ENCODE results near the gene SSH3. TPM values are rescaled to one million over a fixed set of nuclear protein-coding genes. Genes with fewer than 3 reads are reported as not detected.
"Not testable (repeated sequence)": the region's sequence is repeated elsewhere in the genome, so short reads cannot be mapped to it uniquely, and the experiment has no call there.

Gene SSH3
- total and polyA plus RNA-seq, 4 experiments from 2014 or later = 0.79 to 26.3 (median 14.5) TPM

GRCh38 chr11:67260406-67260805, 42.9 kb upstream of the SSH3 start:
- H3K9me3 Mint-ChIP-seq = peaks cover 0 to 6% (median 0%) of the 10 kb centered on the region in 8 donors
- no peak for DNase-seq
- POLR2A ChIA-PET (ENCODE audit: partially characterized antibody) = no interaction called here

GRCh38 chr11:67260885-67261639, 42.3 kb upstream of the SSH3 start:
- H3K9me3 ChIP-seq (ENCODE audit: control insufficient read depth in 1 of 2, low read length in 2 of 2); H3K36me3 ChIP-seq (ENCODE audit: insufficient read depth, low read length); H3K27me3 Mint-ChIP-seq; H3K27ac ChIP-seq (ENCODE audit: low read depth, low read length); H3K4me3 ChIP-seq (ENCODE audit: low read length in 2 of 2); H3K27me3 ChIP-seq (ENCODE audit: insufficient read depth, low read length); H3K9me3 Mint-ChIP-seq: not testable (repeated sequence)
- Mint-ChIP-seq H3K36me3 (peaks cover 3 to 25% of the 10 kb centered on the region in 2 donors), H3K4me1 (peaks cover 27 to 60% (median 31%) of the 10 kb centered on the region in 4 donors), H3K27ac (peak overlapping the region in 1 of 7 donors; percentile 68), H3K4me3 (peak overlapping the region; percentile 35 to 83 (median 54))
- peaks cover 26% of the 10 kb centered on the region for H3K4me1 ChIP-seq (ENCODE audit: insufficient read depth, low read length)
- ChIA-PET POLR2A (ENCODE audit: partially characterized antibody) (interaction anchor here (1.3 to 13.0 kb wide), 8 partner anchors 8 to 54 kb away, joined by 3 to 358 read pairs (median 17); partner anchors contain the start of genes ANKRD13D and SSH3), CTCF (ENCODE audit: partially characterized antibody) (interaction anchor here (1.2 to 4.8 kb wide), 21 partner anchors 7 to 126 kb away, joined by 3 to 155 read pairs (median 7); partner anchors contain the start of genes ANKRD13D, POLD4 and SSH3)
- intact Hi-C loops (cut with micrococcal nuclease) = loop anchor here (1.0 kb wide), 1 partner anchor 125 kb away; no protein-coding TSS in a partner anchor
- peak in 1 of 5 donors; percentile 40 for DNase-seq

More at GRCh38 chr11:67260406-67260805, 42.9 kb upstream of the SSH3 start:
- Mint-ChIP-seq H3K36me3 (peaks cover 8 to 29% of the 10 kb centered on the region in 2 donors), H3K27ac (peak overlapping the region in 1 of 7 donors; percentile 68), H3K4me1 (peaks cover 23 to 54% (median 26%) of the 10 kb centered on the region in 4 donors), H3K27me3 (peaks cover 0 to 5% of the 10 kb centered on the region in 2 donors), H3K4me3 (peak overlapping the region in 2 of 8 donors; percentile 46 to 59)
- H3K36me3 ChIP-seq (ENCODE audit: insufficient read depth, low read length) = peaks cover 13% of the 10 kb centered on the region
- intact Hi-C loops (cut with micrococcal nuclease) = no loop called here
- H3K27me3 ChIP-seq (ENCODE audit: insufficient read depth, low read length) = no peaks in the 10 kb centered on the region
- no peaks in the 10 kb centered on the region for H3K9me3 ChIP-seq (ENCODE audit: control insufficient read depth in 1 of 2, low read length in 2 of 2)
- CTCF ChIA-PET (ENCODE audit: partially characterized antibody) = no interaction called here
- H3K27ac ChIP-seq (ENCODE audit: low read depth, low read length) = no peak overlapping the region
- peaks cover 20% of the 10 kb centered on the region for H3K4me1 ChIP-seq (ENCODE audit: insufficient read depth, low read length)
- no peak overlapping the region for H3K4me3 ChIP-seq (ENCODE audit: low read length in 2 of 2)

- CTCF ChIA-PET (ENCODE audit: partially characterized antibody) = interaction anchor here (0.9 to 4.8 kb wide), 31 partner anchors 8 to 125 kb away, joined by 3 to 155 read pairs (median 5); partner anchors contain the start of genes ANKRD13D, POLD4 and SSH3
Measured at GRCh38 chr11:67261640-67261945, 41.7 kb upstream of the SSH3 start.

GRCh38 chr11:67261946-67262681, 41.2 kb upstream of the SSH3 start:
- intact Hi-C loops (cut with micrococcal nuclease) = loop anchor here (1.0 to 2.0 kb wide), 4 partner anchors 21 to 124 kb away; no protein-coding TSS in a partner anchor
- Mint-ChIP-seq H3K36me3 (peaks cover under 1 to 16% of the 10 kb centered on the region in 2 donors), H3K4me1 (peaks cover 25 to 61% (median 31%) of the 10 kb centered on the region in 4 donors), H3K4me3 (peak overlapping the region; percentile 60 to 85 (median 73)), H3K27ac (peak overlapping the region in 5 of 7 donors; percentile 36 to 94 (median 73)), H3K9me3 (peaks cover 0 to 2% (median 0%) of the 10 kb centered on the region in 8 donors), H3K27me3 (peaks cover 0 to 5% of the 10 kb centered on the region in 2 donors)
- Histone ChIP-seq H3K27ac (ENCODE audit: low read depth, low read length) (no peak overlapping the region), H3K9me3 (ENCODE audit: control insufficient read depth in 1 of 2, low read length in 2 of 2) (no peaks in the 10 kb centered on the region), H3K36me3 (ENCODE audit: insufficient read depth, low read length) (no peaks in the 10 kb centered on the region), H3K4me3 (ENCODE audit: low read length in 2 of 2) (no peak overlapping the region), H3K27me3 (ENCODE audit: insufficient read depth, low read length) (no peaks in the 10 kb centered on the region), H3K4me1 (ENCODE audit: insufficient read depth, low read length) (peaks cover 27% of the 10 kb centered on the region)
- ChIA-PET POLR2A (ENCODE audit: partially characterized antibody) (interaction anchor here (0.6 to 13.0 kb wide), 13 partner anchors 9 to 90 kb away, joined by 3 to 358 read pairs (median 5); partner anchors contain the start of genes ANKRD13D and SSH3), CTCF (ENCODE audit: partially characterized antibody) (interaction anchor here (0.6 to 4.8 kb wide), 35 partner anchors 8 to 206 kb away, joined by 3 to 155 read pairs (median 5); partner anchors contain the start of genes ANKRD13D, CLCF1, POLD4 and SSH3)
- peak in 1 of 5 donors; percentile 39 for DNase-seq

More at GRCh38 chr11:67261640-67261945, 41.7 kb upstream of the SSH3 start:
- Mint-ChIP-seq H3K4me1 (peaks cover 27 to 60% (median 31%) of the 10 kb centered on the region in 4 donors), H3K9me3 (peaks cover 0 to 2% (median 0%) of the 10 kb centered on the region in 8 donors), H3K27me3 (peaks cover 0 to 5% of the 10 kb centered on the region in 2 donors), H3K4me3 (peak overlapping the region in 1 of 8 donors; percentile 79), H3K36me3 (peaks cover 3 to 20% of the 10 kb centered on the region in 2 donors), H3K27ac (peak overlapping the region in 1 of 7 donors; percentile 94)
- H3K27me3 ChIP-seq (ENCODE audit: insufficient read depth, low read length) = no peaks in the 10 kb centered on the region
- no peaks in the 10 kb centered on the region for H3K9me3 ChIP-seq (ENCODE audit: control insufficient read depth in 1 of 2, low read length in 2 of 2)
- H3K4me1 ChIP-seq (ENCODE audit: insufficient read depth, low read length) = peaks cover 27% of the 10 kb centered on the region
- peak in 1 of 5 donors; percentile 36 for DNase-seq
- no peak overlapping the region for H3K4me3 ChIP-seq (ENCODE audit: low read length in 2 of 2)
- intact Hi-C loops (cut with micrococcal nuclease) = loop anchor here (1.0 kb wide), 1 partner anchor 125 kb away; no protein-coding TSS in a partner anchor
- no peak overlapping the region for H3K27ac ChIP-seq (ENCODE audit: low read depth, low read length)
- POLR2A ChIA-PET (ENCODE audit: partially characterized antibody) = interaction anchor here (1.2 to 13.0 kb wide), 10 partner anchors 8 to 54 kb away, joined by 3 to 358 read pairs (median 12); partner anchors contain the start of genes ANKRD13D and SSH3
- H3K36me3 ChIP-seq (ENCODE audit: insufficient read depth, low read length) = peaks cover 3% of the 10 kb centered on the region

- peaks cover 0 to 5% of the 10 kb centered on the region in 2 donors for H3K27me3 Mint-ChIP-seq
- H3K36me3 Mint-ChIP-seq = peaks cover 9 to 21% of the 10 kb centered on the region in 2 donors
- no peak overlapping the region for H3K4me3 ChIP-seq (ENCODE audit: low read length in 2 of 2)
- peak; percentile 63 to 71 (median 67) for DNase-seq
- H3K4me1 ChIP-seq (ENCODE audit: insufficient read depth, low read length) = peaks cover 33% of the 10 kb centered on the region
- intact Hi-C loops (cut with micrococcal nuclease) = loop anchor here (1.0 to 2.0 kb wide), 3 partner anchors 22 to 119 kb away; no protein-coding TSS in a partner anchor
- ChIA-PET POLR2A (ENCODE audit: partially characterized antibody) (interaction anchor here (0.6 to 13.0 kb wide), 12 partner anchors 8 to 89 kb away, joined by 3 to 358 read pairs (median 8); partner anchors contain the start of genes ANKRD13D and SSH3), CTCF (ENCODE audit: partially characterized antibody) (interaction anchor here (0.6 to 4.8 kb wide), 33 partner anchors 8 to 205 kb away, joined by 3 to 155 read pairs (median 4); partner anchors contain the start of genes ANKRD13D, CLCF1 and POLD4)
- H3K4me3 Mint-ChIP-seq = peak overlapping the region; percentile 60 to 85 (median 73)
- peaks cover 0 to 2% (median 0%) of the 10 kb centered on the region in 8 donors for H3K9me3 Mint-ChIP-seq
- H3K27ac Mint-ChIP-seq = peak overlapping the region; percentile 42 to 94 (median 76)
- H3K36me3 ChIP-seq (ENCODE audit: insufficient read depth, low read length) = no peaks in the 10 kb centered on the region
- H3K9me3 ChIP-seq (ENCODE audit: control insufficient read depth in 1 of 2, low read length in 2 of 2) = no peaks in the 10 kb centered on the region
- H3K27ac ChIP-seq (ENCODE audit: low read depth, low read length) = no peak overlapping the region
- no peaks in the 10 kb centered on the region for H3K27me3 ChIP-seq (ENCODE audit: insufficient read depth, low read length)
- peaks cover 27 to 69% (median 36%) of the 10 kb centered on the region in 4 donors for H3K4me1 Mint-ChIP-seq
Measured at GRCh38 chr11:67262731-67263675, 40.3 kb upstream of the SSH3 start.
